ENCODE data around the gene NRARP.

The NRARP gene

DNA sequence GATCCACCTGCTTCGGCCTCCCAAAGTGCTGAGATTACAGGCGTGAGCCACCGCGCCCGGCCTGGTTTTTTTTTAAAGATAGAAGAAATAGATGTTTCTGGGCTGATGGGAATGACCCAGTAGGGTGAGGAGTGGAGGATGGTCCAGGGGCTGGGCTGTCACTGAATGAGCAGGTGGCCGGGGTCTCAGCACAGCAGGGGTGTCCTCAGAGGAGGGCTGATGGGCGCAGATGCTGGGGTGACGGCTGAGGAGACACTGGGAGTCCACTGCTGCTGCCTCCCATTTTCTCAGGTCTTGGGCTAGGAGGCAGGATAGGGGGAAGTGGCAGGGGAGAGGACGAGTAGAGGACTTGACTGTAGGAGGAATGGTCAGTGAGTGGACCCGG is 26.9 kb downstream of the NRARP start:
- Histone ChIP-seq H3K9me3 (ENCODE audit: insufficient read depth, low read length) (no peaks in the 10 kb centered on the region), H3K9ac (ENCODE audit: low read length) (no peak overlapping the region), H3K27ac (ENCODE audit: low read length) (no peak overlapping the region), H3K4me2 (ENCODE audit: low read length) (no peak overlapping the region), H3K4me3 (ENCODE audit: low read length) (no peak overlapping the region), H3K4me1 (ENCODE audit: low read length) (peaks cover 28% of the 10 kb centered on the region), H3K36me3 (replicated peaks; ENCODE audit: low read depth, low read length) (peaks cover 18% of the 10 kb centered on the region), H3K79me2 (ENCODE audit: low read length) (no peaks in the 10 kb centered on the region), H2AFZ (ENCODE audit: low read depth, low read length) (no peak overlapping the region), H3K27me3 (ENCODE audit: low read depth, low read length) (no peaks in the 10 kb centered on the region), H4K20me1 (ENCODE audit: insufficient read depth, low read length) (no peaks in the 10 kb centered on the region)
- TF ChIP-seq, protein P1, sequence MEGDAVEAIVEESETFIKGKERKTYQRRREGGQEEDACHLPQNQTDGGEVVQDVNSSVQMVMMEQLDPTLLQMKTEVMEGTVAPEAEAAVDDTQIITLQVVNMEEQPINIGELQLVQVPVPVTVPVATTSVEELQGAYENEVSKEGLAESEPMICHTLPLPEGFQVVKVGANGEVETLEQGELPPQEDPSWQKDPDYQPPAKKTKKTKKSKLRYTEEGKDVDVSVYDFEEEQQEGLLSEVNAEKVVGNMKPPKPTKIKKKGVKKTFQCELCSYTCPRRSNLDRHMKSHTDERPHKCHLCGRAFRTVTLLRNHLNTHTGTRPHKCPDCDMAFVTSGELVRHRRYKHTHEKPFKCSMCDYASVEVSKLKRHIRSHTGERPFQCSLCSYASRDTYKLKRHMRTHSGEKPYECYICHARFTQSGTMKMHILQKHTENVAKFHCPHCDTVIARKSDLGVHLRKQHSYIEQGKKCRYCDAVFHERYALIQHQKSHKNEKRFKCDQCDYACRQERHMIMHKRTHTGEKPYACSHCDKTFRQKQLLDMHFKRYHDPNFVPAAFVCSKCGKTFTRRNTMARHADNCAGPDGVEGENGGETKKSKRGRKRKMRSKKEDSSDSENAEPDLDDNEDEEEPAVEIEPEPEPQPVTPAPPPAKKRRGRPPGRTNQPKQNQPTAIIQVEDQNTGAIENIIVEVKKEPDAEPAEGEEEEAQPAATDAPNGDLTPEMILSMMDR (IDR thresholded peaks at IDR 0.05; ENCODE audit: low read depth, low read length), result no peak
- no peak for TF ChIP-seq EZH2phosphoT487 (IDR thresholded peaks at IDR 0.05; ENCODE audit: low read depth)

DNA sequence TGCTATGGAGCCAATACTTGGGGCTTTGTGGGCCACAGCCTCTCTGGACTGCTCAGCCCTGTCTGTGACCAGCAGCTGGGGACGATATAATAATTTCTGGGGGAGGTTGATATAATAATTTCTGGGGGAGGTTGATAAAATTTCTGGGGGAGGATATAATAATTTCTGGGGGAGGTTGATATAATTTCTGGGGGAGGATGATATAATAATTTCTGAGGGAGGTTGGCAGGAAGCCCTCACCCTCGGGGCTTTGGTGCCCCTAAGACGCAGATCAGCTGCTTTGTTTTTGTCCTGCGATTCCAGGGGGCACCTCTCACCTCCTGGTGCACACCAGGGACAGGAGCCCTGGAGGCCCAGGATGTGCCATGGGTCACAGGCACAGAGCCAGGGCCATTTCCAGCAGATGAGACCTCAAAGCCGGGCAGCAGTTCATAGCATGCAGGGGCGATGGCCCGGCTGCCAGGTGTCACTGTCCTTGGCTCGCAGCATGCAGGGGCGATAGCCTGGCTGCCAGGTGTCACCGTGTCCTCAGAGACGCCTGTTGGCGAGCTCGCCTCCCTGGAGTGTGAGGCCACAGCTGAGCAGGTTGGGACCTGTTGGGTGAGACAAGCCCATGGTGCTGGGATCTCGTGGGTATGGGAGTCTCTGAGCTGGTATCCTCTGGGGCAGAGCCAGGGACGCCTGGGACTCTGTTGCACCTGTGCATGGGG is 28.3 kb downstream of the NRARP start:
- Histone ChIP-seq H3K4me1 (ENCODE audit: low read length) (peaks cover 28% of the 10 kb centered on the region), H3K36me3 (replicated peaks; ENCODE audit: low read depth, low read length) (peaks cover 10% of the 10 kb centered on the region), H3K9ac (ENCODE audit: low read length) (no peak overlapping the region)

DNA sequence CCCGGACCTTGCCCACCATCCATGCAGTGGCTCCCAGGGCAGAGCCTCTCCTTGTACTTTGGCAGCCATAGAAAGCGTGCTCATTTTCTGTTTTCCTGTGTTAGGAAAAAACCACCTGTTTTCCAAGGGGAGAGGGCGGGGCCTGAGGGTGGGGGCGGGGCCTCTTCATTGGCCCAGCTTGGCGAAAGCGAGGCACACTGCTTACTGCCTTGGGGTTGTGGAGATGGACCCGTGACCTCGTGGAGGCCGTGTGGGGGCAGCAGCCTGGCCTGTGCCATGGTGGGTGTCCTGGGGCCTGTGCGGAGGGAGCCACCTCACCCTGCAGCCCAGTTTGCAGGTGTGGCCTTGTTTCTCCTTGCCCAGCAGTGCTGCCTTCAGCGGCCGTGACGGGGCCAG is 29.0 kb downstream of the NRARP start:
- peaks cover 28% of the 10 kb centered on the region for H3K4me1 ChIP-seq (ENCODE audit: low read length)
- no peak overlapping the region for H3K9ac ChIP-seq (ENCODE audit: low read length)
- no peak for TF ChIP-seq EZH2phosphoT487 (IDR thresholded peaks at IDR 0.05; ENCODE audit: low read depth)
- TF ChIP-seq, protein P1 (IDR thresholded peaks at IDR 0.05; ENCODE audit: low read depth, low read length), result no peak
- H4K20me1 ChIP-seq (ENCODE audit: insufficient read depth, low read length), result no peaks in the 10 kb centered on the region
- no peaks in the 10 kb centered on the region for H3K27me3 ChIP-seq (ENCODE audit: low read depth, low read length)
- no peak overlapping the region for H3K4me3 ChIP-seq (ENCODE audit: low read length)
- H2AFZ ChIP-seq (ENCODE audit: low read depth, low read length), result no peak overlapping the region
- peaks cover 12% of the 10 kb centered on the region for H3K36me3 ChIP-seq (replicated peaks; ENCODE audit: low read depth, low read length)
- H3K4me2 ChIP-seq (ENCODE audit: low read length), result no peak overlapping the region
- no peaks in the 10 kb centered on the region for H3K79me2 ChIP-seq (ENCODE audit: low read length)
- no peaks in the 10 kb centered on the region for H3K9me3 ChIP-seq (ENCODE audit: insufficient read depth, low read length)
- no peak overlapping the region for H3K27ac ChIP-seq (ENCODE audit: low read length)

More for the DNA sequence above, 28.3 kb downstream of the NRARP start:
- H3K27ac ChIP-seq (ENCODE audit: low read length), result no peak overlapping the region
- H2AFZ ChIP-seq (ENCODE audit: low read depth, low read length), result no peak overlapping the region
- H3K27me3 ChIP-seq (ENCODE audit: low read depth, low read length), result no peaks in the 10 kb centered on the region
- H4K20me1 ChIP-seq (ENCODE audit: insufficient read depth, low read length), result no peaks in the 10 kb centered on the region
- H3K79me2 ChIP-seq (ENCODE audit: low read length), result no peaks in the 10 kb centered on the region
- no peak for TF ChIP-seq EZH2phosphoT487 (IDR thresholded peaks at IDR 0.05; ENCODE audit: low read depth)
- TF ChIP-seq, protein P1 (IDR thresholded peaks at IDR 0.05; ENCODE audit: low read depth, low read length), result no peak
- H3K4me2 ChIP-seq (ENCODE audit: low read length), result no peak overlapping the region
- H3K4me3 ChIP-seq (ENCODE audit: low read length), result no peak overlapping the region
- H3K9me3 ChIP-seq (ENCODE audit: insufficient read depth, low read length), result no peaks in the 10 kb centered on the region

DNA sequence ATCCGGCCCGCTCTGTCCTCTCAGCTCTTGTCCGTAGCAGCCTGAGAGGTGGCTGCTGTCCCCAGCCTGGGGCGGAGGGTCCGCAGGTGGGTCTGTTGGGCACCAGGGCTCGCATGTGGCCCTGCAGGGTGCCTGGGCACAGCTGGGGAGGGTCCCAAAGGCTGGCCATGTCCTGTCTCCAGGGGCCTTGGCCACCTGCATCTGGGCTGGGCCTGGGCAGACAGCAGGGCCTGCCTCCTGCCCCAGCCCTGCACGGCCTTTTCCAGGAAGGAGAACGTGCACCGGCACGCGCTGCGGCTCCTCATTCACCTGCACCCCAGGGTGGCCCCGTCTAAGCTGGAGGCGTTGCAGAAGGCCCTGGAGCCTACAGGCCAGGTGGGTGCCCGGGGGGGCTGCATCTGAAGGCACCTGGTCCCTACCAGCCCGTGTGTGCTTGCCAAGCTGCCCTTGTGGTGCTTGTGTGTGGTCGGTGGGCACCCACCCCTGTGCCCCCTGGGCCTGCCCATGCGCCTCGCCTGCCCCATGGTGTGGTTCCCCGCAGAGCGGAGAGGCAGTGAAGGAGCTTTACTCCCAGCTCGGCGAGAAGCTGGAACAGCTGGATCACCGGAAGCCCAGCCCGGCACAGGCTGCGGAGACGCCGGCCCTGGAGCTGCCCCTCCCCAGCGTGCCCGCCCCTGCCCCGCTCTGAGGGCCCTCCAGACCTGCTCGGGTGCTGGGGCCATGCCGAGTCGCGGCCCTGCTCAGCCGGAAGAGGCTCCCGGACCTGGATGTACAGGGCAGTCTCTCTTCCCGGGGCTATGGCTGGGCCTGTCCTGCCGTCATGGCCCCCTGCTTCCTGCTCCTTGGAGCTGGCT is 29.6 kb downstream of the NRARP start:
- Histone ChIP-seq H3K27ac (ENCODE audit: low read length) (no peak overlapping the region), H3K9ac (ENCODE audit: low read length) (no peak overlapping the region), H2AFZ (ENCODE audit: low read depth, low read length) (no peak overlapping the region), H3K4me1 (ENCODE audit: low read length) (peaks cover 28% of the 10 kb centered on the region), H3K4me2 (ENCODE audit: low read length) (no peak overlapping the region), H4K20me1 (ENCODE audit: insufficient read depth, low read length) (no peaks in the 10 kb centered on the region), H3K79me2 (ENCODE audit: low read length) (no peaks in the 10 kb centered on the region), H3K9me3 (ENCODE audit: insufficient read depth, low read length) (no peaks in the 10 kb centered on the region), H3K4me3 (ENCODE audit: low read length) (no peak overlapping the region), H3K27me3 (ENCODE audit: low read depth, low read length) (no peaks in the 10 kb centered on the region), H3K36me3 (replicated peaks; ENCODE audit: low read depth, low read length) (peaks cover 16% of the 10 kb centered on the region)
- TF ChIP-seq, protein P1 (IDR thresholded peaks at IDR 0.05; ENCODE audit: low read depth, low read length), result no peak
- TF ChIP-seq EZH2phosphoT487 (IDR thresholded peaks at IDR 0.05; ENCODE audit: low read depth), result no peak
